Esophagus squamous epithelium (tissue), 4 donors: ENCODE data around the gene BBS9.

Experiments
- POLR2A ChIP-seq, 4 donors: fragments of 450-650 bp; IDR thresholded peaks; one replicate each; pipeline ENCODE4 v1.6.1; 2017; ENCODE audit warnings: antibody characterized with exemption in 4 of 4, mild to moderate bottlenecking in 4 of 4, moderate library complexity in 3 of 4
- TF ChIP-seq, protein P1 (sequence below), 6 experiments: fragments of 450-650 bp in 4 of 6; fragments of 200-600 bp in 2 of 6; sonication (generic) in 2 of 6; IDR thresholded peaks; one replicate each; pipeline ENCODE4 v1.5.1; 2016 to 2019; ENCODE audit warnings: antibody characterized with exemption in 6 of 6, mild to moderate bottlenecking in 4 of 6, moderate library complexity in 4 of 6

DNA sequence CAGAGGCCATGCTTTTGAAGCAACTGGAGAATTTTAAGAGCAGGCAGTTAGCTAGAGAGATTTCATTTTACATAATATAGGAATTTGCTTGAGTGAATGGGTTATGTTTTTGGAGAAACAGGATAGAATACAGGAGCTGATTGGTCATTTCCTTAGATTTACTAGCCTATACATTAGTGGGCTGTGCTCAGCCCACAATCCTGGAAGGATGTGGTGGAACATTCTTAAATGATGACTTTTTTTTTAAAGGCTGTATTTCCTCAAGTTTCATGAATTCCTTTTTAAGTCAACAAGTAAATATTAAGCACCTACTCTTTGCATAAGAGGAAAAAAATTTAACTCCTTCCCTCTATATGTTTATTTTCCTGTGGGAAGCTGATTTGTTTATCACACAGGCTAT is 461.6 kb downstream of the BBS9 start:
- TF ChIP-seq, protein P1, sequence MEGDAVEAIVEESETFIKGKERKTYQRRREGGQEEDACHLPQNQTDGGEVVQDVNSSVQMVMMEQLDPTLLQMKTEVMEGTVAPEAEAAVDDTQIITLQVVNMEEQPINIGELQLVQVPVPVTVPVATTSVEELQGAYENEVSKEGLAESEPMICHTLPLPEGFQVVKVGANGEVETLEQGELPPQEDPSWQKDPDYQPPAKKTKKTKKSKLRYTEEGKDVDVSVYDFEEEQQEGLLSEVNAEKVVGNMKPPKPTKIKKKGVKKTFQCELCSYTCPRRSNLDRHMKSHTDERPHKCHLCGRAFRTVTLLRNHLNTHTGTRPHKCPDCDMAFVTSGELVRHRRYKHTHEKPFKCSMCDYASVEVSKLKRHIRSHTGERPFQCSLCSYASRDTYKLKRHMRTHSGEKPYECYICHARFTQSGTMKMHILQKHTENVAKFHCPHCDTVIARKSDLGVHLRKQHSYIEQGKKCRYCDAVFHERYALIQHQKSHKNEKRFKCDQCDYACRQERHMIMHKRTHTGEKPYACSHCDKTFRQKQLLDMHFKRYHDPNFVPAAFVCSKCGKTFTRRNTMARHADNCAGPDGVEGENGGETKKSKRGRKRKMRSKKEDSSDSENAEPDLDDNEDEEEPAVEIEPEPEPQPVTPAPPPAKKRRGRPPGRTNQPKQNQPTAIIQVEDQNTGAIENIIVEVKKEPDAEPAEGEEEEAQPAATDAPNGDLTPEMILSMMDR (IDR thresholded peaks at IDR 0.05): no peak
- no peak for TF ChIP-seq POLR2A (IDR thresholded peaks at IDR 0.05)
